ENCODE data around the gene GBX2.

GBX2 gene

DNA sequence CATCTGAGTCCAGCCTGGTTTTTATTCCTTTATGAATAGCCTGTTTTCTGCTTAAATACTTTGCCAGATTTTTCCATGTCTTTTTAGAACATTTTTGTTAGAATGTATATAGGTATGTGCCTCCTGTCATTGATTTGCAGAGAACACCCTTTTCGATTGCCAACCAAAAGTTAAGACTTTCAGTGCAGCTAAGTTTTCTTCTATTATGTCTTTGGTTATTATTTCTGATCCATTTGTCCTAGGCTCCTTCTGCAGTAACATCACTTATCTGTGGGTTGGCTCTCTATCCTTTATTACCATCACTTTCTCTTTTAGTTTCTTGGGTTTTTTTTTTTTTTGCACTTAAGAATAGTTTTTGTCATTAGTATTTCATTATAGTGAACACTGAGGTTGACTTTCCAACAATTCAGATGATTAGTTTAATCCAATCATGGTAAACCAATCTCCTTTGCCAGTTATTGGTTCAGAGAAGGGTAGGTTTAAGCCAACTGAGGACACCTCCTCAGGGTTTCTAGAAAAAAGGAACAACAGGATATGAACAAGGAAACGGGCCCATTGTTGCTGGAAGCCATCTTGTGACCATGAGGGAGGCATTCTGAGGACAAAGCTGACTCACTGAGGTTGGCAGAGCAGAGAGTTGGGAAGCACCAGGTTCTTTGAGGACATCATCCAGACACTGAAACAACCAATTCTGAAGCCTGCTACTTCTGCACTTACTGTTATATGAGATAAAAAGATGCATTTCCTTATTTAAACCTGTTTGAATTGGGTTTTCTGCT is 37.9 kb upstream of the GBX2 start:
- ChIA-PET CTCF (no interaction called here), POLR2A (no interaction called here)
- no peak for DNase-seq (ENCODE audit: extremely low spot score)
- TF ChIP-seq SUZ12 (IDR thresholded peaks at IDR 0.05) (no peak), CTBP1 (IDR thresholded peaks at IDR 0.05; ENCODE audit: borderline replicate concordance) (no peak), BHLHE40 (IDR thresholded peaks at IDR 0.05; ENCODE audit: borderline replicate concordance) (no peak), LEF1 (IDR thresholded peaks at IDR 0.05; ENCODE audit: borderline replicate concordance) (no peak), NFRKB (IDR thresholded peaks at IDR 0.05) (no peak), SP1 (IDR thresholded peaks at IDR 0.05) (no peak), HDGF (IDR thresholded peaks at IDR 0.05; ENCODE audit: borderline replicate concordance) (no peak), ELF4 (IDR thresholded peaks at IDR 0.05) (no peak), FOXM1 (IDR thresholded peaks at IDR 0.05; ENCODE audit: borderline replicate concordance) (no peak), L3MBTL2 (conservative IDR thresholded peaks at IDR 0.05) (no peak), ZNF384 (IDR thresholded peaks at IDR 0.05) (no peak), ARNT (IDR thresholded peaks at IDR 0.05) (no peak), FOXK2 (IDR thresholded peaks at IDR 0.05) (no peak), TARDBP (IDR thresholded peaks at IDR 0.05) (no peak)
- TF ChIP-seq, protein P1, sequence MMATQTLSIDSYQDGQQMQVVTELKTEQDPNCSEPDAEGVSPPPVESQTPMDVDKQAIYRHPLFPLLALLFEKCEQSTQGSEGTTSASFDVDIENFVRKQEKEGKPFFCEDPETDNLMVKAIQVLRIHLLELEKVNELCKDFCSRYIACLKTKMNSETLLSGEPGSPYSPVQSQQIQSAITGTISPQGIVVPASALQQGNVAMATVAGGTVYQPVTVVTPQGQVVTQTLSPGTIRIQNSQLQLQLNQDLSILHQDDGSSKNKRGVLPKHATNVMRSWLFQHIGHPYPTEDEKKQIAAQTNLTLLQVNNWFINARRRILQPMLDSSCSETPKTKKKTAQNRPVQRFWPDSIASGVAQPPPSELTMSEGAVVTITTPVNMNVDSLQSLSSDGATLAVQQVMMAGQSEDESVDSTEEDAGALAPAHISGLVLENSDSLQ (IDR thresholded peaks at IDR 0.05), result no peak

DNA sequence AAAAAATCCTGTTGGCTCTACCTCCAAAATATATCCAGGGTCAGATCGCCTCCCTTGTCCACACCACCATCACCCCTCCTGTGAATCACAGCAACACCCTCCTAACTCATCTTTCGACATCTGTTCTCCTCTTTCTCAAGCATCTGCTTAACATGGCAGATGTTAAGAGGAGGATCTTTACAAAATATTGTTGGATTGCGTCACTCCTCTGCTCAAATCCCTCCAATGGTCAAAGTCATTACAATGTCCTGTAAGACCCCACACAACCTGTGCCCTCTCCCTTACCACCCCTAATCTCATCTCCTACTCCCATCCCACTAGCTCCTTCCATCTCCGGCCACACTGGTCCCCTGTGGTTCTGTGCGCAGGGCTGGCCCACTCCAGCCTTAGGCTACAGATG is 36.8 kb upstream of the GBX2 start:
- no peak for DNase-seq (ENCODE audit: extremely low spot score)
- TF ChIP-seq ZNF384 (IDR thresholded peaks at IDR 0.05) (no peak), CTBP1 (IDR thresholded peaks at IDR 0.05; ENCODE audit: borderline replicate concordance) (no peak), LEF1 (IDR thresholded peaks at IDR 0.05; ENCODE audit: borderline replicate concordance) (no peak), FOXA1 (IDR thresholded peaks at IDR 0.05) (no peak)
- ChIA-PET POLR2A (no interaction called here), CTCF (no interaction called here)

DNA sequence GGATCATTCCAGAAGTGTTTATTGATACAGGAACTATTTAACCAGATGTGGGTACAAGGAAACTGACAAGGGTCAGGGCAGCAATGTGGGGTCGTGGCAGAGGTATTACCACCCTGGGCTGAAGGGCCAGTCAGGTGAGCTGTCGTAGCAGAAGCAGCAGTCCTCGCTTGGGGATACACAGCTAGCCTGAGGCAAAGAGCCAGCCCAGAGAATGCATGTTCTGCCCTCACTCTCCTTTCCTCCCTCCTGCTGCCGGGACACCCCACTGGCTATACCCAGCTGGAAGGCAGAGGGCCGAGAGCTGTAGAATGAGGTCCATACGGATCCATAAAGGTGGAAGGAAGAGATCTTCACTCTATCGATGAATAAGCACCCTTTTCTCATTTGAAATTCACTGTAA is 32.2 kb upstream of the GBX2 start:
- CTCF ChIA-PET, result no interaction called here
- no peak for TF ChIP-seq TARDBP (IDR thresholded peaks at IDR 0.05)
- TF ChIP-seq NFRKB (IDR thresholded peaks at IDR 0.05), result no peak
- TF ChIP-seq SUZ12 (IDR thresholded peaks at IDR 0.05), result no peak
- no peak for TF ChIP-seq FOXK2 (IDR thresholded peaks at IDR 0.05)
- no peak for TF ChIP-seq HDGF (IDR thresholded peaks at IDR 0.05; ENCODE audit: borderline replicate concordance)
- TF ChIP-seq, protein P1 (IDR thresholded peaks at IDR 0.05), result no peak
- no peak for TF ChIP-seq SP1 (IDR thresholded peaks at IDR 0.05)
- no peak for TF ChIP-seq LEF1 (IDR thresholded peaks at IDR 0.05; ENCODE audit: borderline replicate concordance)
- TF ChIP-seq L3MBTL2 (conservative IDR thresholded peaks at IDR 0.05), result no peak
- TF ChIP-seq FOXA1 (IDR thresholded peaks at IDR 0.05), result no peak
- no peak for TF ChIP-seq CTBP1 (IDR thresholded peaks at IDR 0.05; ENCODE audit: borderline replicate concordance)
- TF ChIP-seq FOXM1 (IDR thresholded peaks at IDR 0.05; ENCODE audit: borderline replicate concordance), result no peak
- TF ChIP-seq ZNF384 (IDR thresholded peaks at IDR 0.05), result no peak
- TF ChIP-seq BHLHE40 (IDR thresholded peaks at IDR 0.05; ENCODE audit: borderline replicate concordance), result no peak
- TF ChIP-seq ARNT (IDR thresholded peaks at IDR 0.05), result no peak
- TF ChIP-seq ELF4 (IDR thresholded peaks at IDR 0.05), result no peak
- no peak for DNase-seq (ENCODE audit: extremely low spot score)
- POLR2A ChIA-PET, result no interaction called here

DNA sequence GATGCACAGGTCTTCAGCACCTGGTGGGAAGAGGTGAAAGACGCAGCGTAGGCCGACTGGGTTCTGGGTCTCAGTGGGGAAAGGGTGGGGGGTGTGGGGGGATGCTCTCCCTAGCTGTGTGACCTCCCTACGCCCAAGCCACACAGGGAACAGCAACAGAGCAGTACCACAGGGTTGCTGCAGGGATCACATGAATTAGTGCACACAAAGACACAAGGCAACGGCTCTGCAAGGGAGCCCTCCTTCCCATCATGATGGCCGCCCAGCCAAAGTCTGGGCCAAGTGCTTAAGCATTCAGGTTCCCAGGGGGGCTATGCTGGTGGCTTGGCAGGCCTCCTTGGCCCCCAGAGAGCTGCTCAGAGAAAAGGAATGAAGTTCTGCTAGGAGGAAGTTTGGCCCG is 28.2 kb upstream of the GBX2 start:
- no peak for TF ChIP-seq FOXK2 (IDR thresholded peaks at IDR 0.05)
- no peak for TF ChIP-seq ELF4 (IDR thresholded peaks at IDR 0.05)
- no peak for TF ChIP-seq HDGF (IDR thresholded peaks at IDR 0.05; ENCODE audit: borderline replicate concordance)
- TF ChIP-seq L3MBTL2 (conservative IDR thresholded peaks at IDR 0.05), result no peak
- no peak for TF ChIP-seq CTBP1 (IDR thresholded peaks at IDR 0.05; ENCODE audit: borderline replicate concordance)
- TF ChIP-seq, protein P1 (IDR thresholded peaks at IDR 0.05), result no peak
- TF ChIP-seq ARNT (IDR thresholded peaks at IDR 0.05), result no peak
- no peak for TF ChIP-seq BHLHE40 (IDR thresholded peaks at IDR 0.05; ENCODE audit: borderline replicate concordance)
- TF ChIP-seq NFRKB (IDR thresholded peaks at IDR 0.05), result no peak
- no peak for TF ChIP-seq FOXM1 (IDR thresholded peaks at IDR 0.05; ENCODE audit: borderline replicate concordance)
- TF ChIP-seq ZNF384 (IDR thresholded peaks at IDR 0.05), result no peak
- no peak for TF ChIP-seq SP1 (IDR thresholded peaks at IDR 0.05)
- POLR2A ChIA-PET, result no interaction called here
- CTCF ChIA-PET, result no interaction called here
- DNase-seq (ENCODE audit: extremely low spot score), result no peak

DNA sequence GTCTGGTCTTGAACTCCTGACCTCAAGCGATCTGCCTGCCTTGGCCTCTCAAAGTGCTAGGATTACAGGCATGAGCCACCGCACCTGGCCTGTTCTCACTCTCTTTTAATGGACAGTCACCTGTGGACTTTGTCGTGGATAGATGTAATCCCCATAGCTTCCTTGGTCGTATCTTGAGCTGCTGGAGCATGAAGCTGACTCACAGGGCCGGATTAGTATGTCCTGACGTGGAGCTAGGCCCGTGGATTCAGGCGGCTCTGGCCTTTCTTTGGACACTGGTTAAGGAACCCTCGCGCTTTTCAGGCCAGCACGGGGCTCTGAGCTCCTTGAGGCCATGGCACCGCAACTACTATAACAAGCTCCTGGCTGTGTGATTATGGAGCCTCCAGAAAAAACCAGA is 27.5 kb upstream of the GBX2 start:
- TF ChIP-seq LEF1 (IDR thresholded peaks at IDR 0.05; ENCODE audit: borderline replicate concordance) (no peak), ZNF384 (IDR thresholded peaks at IDR 0.05) (no peak), L3MBTL2 (conservative IDR thresholded peaks at IDR 0.05) (no peak), FOXA1 (IDR thresholded peaks at IDR 0.05) (no peak), HDGF (IDR thresholded peaks at IDR 0.05; ENCODE audit: borderline replicate concordance) (no peak), SUZ12 (IDR thresholded peaks at IDR 0.05) (no peak)
- DNase-seq (ENCODE audit: extremely low spot score), result no peak
- ChIA-PET POLR2A (no interaction called here), CTCF (no interaction called here)

DNA sequence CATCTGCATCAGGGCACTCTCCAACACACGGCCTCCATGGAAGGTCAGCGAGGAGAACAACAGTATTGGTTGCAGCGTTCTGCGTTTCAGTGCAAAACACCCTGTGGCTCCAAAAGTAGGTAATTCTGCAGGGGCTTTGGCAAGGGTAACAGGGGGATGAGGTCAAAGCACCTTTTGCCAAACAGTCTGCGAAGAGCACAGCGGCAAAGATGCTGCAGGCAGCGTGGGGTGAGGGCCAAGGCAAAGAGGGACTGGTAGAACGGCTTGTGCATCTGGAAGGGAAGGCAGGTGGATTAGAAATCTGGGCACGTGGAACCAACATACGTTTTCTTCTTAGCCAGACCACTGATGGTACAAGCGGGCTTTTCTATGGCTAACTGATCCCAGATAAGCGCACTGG is 26.6 kb upstream of the GBX2 start:
- TF ChIP-seq ARNT (IDR thresholded peaks at IDR 0.05) (no peak), LEF1 (IDR thresholded peaks at IDR 0.05; ENCODE audit: borderline replicate concordance) (no peak), SP1 (IDR thresholded peaks at IDR 0.05) (no peak), L3MBTL2 (conservative IDR thresholded peaks at IDR 0.05) (no peak), SUZ12 (IDR thresholded peaks at IDR 0.05) (no peak), TARDBP (IDR thresholded peaks at IDR 0.05) (no peak), ELF4 (IDR thresholded peaks at IDR 0.05) (no peak), FOXA1 (IDR thresholded peaks at IDR 0.05) (no peak), ZNF384 (IDR thresholded peaks at IDR 0.05) (no peak), BHLHE40 (IDR thresholded peaks at IDR 0.05; ENCODE audit: borderline replicate concordance) (no peak), FOXK2 (IDR thresholded peaks at IDR 0.05) (no peak)
- TF ChIP-seq, protein P1 (IDR thresholded peaks at IDR 0.05), result no peak
- ChIA-PET POLR2A (no interaction called here), CTCF (no interaction called here)
- no peak for DNase-seq (ENCODE audit: extremely low spot score)

Measured in HEK293T (cell line).